Activated gamma-delta T cell treated with Interleukin-2 at 50 U/mL for 16 hours (primary cell): Measurements from ENCODE around the gene KIF5C.

Experiments
- DNase-seq: peaks from one replicate; pipeline ENCODE4 v3.0.0-alpha.2; 2020

Gene KIF5C

DNA sequence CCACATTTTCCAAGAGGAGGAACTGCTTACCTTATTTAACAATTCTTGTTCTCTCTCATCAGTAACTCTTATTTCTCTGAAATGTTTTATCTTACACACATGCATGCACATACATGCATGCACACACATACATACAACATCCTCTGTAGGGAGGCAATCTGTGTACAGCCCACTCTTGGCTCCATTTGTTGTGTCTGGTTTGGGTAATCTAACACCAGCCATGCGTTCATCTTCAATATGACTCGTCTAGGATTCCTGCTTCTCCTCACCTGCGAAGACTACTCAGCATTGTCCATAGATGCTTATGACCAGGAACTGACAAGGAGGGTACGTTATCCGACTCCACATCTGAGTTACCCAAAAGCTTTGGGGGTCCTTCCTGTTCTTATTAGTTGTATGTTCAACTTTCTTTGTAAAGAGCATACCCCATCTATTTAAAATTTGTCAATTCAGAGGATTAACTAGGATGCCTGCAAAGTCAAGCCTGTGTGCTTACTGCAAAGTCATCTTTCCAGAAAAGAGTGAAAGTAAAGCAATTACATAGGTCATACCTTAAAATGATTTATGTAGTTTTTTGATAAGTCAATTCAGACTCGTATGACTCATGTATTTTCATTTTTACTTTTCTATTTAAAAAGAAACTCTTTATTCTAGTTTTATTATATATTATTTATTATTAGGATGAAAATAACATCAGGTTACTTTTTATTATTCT, 181.7 kb downstream of the KIF5C start:
- no peak for DNase-seq

DNA sequence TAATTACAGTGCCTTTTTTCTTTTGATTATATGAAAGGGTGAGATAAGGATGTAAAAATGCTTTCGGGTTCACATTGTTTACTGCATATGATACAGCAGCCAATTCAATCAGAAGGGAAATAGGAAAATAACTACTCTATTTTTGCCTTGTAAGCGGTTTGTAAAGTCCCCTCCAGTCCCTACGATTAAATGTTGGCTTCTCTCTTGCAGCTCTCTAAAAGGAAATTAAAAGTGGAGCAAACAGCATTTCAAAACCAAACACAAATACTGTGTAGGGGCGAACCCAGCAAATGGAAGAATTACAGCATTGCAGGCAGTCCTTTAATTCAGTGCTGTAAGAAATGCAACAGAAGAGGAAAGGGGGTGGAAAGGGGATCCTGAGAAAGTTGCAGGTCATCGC, 182.4 kb downstream of the KIF5C start:
- no peak for DNase-seq

- no peak for DNase-seq
Measured at GRCh38 chr2:149058936-149059335, 183.9 kb downstream of the KIF5C start.

- no peak for DNase-seq
Measured at GRCh38 chr2:149059822-149060221, 184.8 kb downstream of the KIF5C start.

- DNase-seq: no peak
Measured at GRCh38 chr2:149061133-149061745, 186.2 kb downstream of the KIF5C start.

DNA sequence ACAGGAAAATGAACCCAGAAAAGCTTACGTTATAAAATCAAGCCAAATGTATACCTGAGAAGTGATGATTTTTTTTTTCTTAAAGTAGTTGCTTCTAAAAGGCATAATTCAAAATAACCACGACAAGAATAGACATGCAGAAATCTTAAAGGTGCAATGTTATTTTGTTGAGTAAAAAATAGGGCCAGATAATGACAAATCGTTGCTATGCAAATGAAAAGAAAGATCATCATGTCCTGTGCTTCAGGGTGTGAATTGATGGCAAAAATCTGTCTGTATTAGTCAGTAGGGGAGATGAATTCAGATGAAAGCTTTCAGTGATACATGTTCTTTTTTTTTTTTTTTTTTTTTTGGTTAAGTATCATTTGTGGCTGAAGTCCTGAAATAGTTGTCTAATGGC, 187.5 kb downstream of the KIF5C start:
- DNase-seq: no peak

- DNase-seq: no peak
Measured at GRCh38 chr2:149063177-149063576, 188.2 kb downstream of the KIF5C start.

- no peak for DNase-seq
Measured at GRCh38 chr2:149064365-149064841, 189.4 kb downstream of the KIF5C start.

GRCh38 chr2:149064856-149065630, 190.0 kb downstream of the KIF5C start:
- no peak for DNase-seq

DNA sequence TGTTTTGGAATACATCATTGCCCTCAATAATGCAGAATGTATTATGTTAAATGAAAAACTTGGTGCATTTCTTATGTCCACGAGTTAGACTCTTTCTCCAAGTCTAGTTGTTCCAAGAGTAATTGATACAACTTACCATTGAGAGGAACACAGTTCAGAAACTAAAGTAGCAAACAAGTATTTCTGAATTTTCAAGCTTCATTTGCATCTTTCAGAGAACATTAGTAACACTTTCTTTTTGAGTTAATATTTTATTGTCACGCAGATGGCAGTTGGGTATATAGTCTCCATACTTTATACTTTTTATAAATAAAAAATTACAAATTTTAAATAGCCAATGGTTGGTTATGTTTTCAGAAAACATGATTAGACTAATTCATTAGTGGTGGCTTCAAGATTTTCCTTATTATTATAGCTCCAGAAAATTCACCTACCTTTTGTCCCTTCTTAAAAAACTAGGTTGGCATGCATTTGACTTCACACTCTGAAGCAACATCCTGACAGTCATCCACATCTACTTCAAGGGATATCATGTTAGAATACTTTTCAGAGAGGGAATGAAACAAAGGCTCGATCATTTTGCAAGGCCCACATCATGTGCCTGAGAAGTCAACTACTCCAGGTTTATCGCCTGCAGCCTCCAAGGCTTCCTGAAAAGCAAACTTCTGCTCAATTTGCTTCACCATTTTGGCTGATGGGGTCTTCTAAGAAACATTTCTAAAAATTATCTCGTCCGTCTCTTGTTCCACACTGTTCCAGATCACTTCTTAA, 193.4 kb downstream of the KIF5C start:
- no peak for DNase-seq

- no peak for DNase-seq
Measured at GRCh38 chr2:149068996-149069888, 194.2 kb downstream of the KIF5C start.

DNA sequence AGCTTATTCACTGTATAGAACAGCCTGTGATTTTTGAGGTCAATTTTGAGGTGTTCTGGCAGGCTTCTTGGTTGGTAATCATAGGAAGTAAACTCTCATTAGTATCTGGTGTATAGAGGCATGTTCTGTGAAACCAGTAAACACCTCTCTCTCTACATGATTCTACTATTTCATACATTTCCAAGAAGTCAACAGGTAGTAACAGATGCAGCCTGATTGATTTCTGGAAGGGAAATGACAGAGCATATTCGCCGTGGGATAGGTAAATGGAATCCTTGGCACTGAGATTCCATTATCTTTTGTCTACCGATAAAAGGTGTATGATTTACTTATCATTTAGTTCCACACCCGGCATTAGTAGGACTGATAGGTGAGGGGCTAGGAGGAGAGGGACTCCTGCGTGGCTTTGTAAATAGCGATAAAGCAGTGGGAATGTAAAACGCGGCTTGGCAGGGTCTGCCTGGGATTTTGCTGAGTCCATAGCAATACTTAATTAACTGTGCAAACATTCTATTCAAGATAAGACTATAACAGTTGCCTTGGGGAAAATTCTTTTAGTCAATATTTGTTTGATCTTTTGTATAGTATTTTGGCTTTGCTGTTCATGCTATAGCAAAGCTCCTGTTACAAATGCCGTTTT, 195.8 kb downstream of the KIF5C start:
- DNase-seq: no peak

GRCh38 chr2:149075105-149075504, 200.1 kb downstream of the KIF5C start:
- DNase-seq: no peak

DNA sequence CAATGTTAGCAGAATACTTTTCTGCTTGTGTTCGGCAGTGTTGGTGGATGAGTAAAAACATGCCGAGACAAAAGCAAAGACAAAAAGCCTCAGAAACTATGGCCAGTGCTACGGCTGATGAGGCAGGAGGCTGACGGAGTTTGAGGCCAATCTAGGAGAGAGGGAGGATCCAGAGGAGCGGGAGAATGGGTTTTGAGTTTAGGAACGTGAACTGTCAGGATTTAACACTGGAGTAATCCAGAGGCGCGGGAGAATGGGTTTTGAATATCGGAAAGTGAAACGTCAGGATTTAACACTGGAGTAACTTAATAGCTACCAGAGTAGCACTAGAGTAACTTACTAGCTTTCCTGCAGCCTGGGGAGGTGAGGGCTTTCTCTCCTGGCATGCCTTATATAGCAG, 200.8 kb downstream of the KIF5C start:
- no peak for DNase-seq
